SW480 (cell line): Measurements from ENCODE around the gene MGP.

Experiments
- DNase-seq: peaks from one replicate; pipeline ENCODE4 v3.0.0-alpha.2; 2016; ENCODE audit warnings: low spot score

MGP gene

DNA sequence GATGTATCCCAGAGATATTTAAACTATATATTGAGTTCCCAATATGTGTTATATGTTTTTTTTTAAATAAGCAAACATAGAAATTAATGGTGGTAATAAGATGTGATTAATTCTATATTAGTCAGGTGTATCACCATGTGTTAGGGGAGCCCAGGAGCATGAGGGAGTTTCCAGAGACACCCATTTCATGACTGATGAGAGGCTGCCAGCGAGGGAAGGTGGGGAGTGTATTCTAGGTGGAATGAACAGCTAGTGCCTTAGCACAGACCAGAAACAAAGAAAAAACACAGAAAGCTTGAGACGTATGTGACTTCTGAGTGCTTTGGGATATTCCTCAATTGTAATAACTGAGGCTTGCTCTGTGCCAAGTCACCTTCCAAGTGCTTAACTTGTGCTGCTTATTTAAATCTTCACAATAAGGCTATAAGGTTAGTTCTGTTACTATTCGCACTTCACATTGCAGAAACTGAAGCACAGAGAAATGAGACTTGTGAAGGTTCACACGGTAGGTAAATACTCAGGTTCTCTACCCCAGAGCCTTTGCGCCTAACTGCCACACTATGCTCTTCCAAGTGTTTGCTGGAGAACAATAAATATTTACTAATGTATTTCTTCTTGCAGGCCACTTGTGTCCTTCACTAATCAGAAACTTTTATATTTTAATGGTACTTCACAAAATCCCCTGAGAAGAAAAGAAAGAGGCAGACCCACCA, 17.9 kb upstream of the MGP start:
- DNase-seq = no peak

DNA sequence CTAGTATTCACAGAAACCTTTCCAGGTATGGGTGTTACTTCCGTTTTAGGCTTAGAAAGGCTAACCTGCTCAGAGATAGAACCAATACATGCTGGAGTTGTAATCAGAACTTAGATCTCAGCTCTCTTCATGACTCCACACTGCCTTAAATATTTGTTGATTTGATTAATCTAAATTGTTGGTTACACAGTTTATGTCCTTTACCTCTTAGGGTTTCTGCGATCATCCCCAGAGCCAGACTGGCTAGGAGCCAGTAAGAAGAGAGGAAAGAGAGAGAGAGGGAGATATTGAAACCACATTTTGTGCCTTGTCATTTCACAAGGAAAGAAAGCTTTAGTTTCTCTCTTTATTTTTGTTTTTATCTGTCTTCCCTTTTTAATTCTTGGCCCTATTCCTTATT, 16.8 kb upstream of the MGP start:
- DNase-seq = no peak

GRCh38 chr12:14901228-14901562, 15.5 kb upstream of the MGP start:
- no peak for DNase-seq

- DNase-seq = no peak
Measured at GRCh38 chr12:14900521-14901227, 15.0 kb upstream of the MGP start.

DNA sequence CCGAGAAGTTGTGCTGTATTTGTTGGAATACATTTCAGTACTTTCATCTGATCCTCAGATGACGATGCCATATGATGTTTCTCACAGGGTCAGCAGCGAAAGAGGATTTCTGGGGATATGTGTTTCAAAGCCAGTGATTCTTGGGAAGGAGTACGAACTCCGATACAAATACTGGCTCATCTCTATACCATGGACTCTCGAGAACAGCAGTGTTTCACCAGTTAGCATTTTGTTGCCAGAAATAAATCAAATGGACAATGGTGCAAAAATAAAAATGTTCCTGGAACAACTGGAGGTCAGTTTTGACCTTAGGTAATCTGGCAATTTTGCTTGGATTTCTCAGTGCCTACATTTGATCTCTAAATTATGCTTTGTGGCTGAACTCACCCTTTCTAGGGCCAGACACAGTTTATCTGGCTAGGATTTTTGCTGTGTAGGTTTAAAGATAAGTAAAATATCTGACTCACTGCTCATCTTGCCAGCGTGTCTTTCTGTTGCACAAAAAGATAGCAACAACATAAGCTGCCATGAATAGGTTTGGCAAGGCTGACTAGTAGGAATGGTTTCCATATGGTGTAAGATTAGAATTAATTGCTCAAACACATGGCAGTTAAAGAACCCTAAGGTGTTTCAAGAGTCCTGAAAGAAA, 11.0 kb upstream of the MGP start:
- no peak for DNase-seq

- no peak for DNase-seq
Measured at GRCh38 chr12:14893506-14894250, 8.0 kb upstream of the MGP start.

DNA sequence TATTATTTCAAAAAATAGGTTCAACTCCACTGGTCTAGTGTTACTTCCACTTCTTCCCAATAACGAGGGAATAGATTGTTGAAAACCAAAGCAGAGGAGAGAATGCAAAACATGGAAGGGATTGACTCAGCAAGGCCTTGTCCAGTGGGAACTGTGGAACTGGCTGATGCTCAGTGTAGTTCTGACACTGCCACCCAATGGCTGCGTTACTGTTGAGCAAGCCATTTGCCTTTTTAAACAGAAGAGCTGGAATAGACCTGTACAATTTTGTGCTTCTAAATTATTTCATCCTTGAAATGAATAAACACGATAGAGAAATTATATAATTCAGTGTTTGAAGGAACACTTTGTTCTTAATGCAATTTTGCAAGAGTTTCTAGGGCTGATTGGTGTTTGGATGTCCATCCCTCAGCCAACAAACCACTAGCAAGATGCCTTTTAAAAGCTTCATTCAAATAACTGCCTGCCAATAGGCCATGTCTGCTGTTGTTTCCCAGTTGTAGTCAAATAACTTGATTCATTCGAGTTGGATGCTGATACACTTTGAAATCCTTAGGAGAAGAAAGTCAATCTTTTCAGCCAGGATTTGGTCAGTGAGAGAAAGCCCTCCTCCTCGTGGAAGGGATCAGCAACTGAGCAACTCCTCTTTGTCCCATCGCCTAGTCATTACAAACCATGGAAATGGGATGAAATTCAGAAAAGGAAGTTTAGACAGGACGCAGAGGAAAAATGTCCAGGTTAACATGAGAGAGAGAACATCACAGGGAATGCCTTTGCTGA, 7.3 kb upstream of the MGP start:
- no peak for DNase-seq

- DNase-seq = no peak
Measured at GRCh38 chr12:14890701-14891100, 5.0 kb upstream of the MGP start.

- no peak for DNase-seq
Measured at GRCh38 chr12:14886271-14886670, 617 bp upstream of the MGP start.

DNA sequence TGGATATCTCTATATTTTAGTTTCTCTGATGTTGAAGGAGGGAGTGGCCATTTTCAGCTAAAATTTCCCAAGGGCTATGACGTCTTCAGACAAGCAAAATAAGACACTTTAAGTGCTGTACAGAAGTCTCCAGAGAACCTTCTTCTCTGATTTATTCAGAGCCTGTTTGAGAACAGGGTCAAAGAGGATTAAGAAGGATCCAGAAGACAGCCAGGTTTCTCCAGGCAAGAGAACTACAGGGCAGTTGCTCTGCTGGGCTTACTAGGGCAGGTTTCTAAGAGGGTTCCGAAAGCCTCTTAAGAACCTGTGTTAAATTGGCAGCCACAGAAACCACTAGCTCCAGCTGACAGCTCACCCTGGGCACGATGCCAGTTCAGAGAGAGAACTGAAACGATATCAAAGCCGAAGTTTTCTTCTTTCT, 1.2 kb downstream of the MGP start:
- peak; percentile 56 for DNase-seq

DNA sequence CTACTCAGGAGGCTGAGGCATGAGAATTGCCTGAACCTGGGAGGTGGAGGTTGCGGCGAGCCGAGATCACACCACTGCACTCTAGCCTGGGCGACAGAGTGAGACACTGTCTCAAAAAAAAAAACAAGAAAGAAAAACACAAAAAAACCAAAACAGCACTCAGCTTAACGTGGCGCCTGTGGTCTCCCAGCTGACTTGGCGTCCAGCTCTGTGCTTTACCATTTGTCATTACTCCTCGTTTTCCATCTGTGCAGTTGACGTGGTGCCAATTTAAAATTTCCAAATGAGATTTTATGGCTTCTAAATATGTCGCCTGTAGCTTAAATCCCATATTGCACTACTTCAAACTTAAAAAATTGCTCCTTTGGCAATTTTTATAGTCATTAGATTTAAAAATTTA, 2.0 kb downstream of the MGP start:
- DNase-seq = no peak

DNA sequence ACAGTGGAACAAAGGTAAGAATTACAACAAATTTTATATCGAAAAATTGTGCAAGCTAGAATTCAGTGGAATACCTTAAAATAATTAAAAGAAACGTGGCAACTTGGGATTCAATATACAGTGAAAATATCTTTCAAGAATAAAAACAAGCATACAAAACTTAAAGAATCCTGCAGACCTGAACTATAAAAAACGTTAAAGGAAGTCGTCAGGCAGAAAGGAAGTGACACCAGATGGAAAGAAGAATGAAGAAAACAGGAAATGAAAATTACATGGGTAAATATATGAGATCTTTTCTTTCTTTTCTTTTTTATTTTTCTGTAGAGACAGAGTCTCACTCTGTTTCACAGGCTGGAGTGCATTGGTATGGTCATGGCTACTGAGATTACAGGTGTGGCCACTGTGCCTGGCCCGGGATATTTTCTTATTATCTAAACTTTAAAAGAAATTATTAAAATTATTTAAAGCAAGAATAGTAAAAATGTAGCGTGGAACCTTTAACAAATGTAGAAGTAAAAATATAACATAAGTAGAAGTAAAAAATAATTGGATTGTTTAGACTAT, 4.7 kb downstream of the MGP start:
- no peak for DNase-seq

GRCh38 chr12:14879222-14879933, 6.3 kb downstream of the MGP start:
- DNase-seq = no peak

DNA sequence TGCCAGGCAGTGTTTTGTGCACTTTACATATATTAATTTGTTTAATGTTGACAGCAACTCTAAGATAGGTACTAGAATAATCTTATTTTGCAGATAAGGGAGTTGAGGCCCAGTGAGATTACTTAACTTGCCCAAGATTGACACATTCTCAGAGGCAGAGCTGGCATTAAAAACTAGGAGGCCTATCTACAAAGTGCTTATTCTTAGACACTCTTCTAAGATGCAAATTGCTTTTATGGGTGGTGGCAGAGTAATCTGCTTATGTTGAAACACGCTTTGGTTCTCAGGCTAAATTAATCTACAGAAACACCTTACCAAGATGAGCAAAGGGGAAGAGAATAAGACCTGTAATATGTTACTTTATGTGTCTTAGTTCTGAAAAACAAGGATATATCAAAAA, 7.2 kb downstream of the MGP start:
- DNase-seq = no peak

DNA sequence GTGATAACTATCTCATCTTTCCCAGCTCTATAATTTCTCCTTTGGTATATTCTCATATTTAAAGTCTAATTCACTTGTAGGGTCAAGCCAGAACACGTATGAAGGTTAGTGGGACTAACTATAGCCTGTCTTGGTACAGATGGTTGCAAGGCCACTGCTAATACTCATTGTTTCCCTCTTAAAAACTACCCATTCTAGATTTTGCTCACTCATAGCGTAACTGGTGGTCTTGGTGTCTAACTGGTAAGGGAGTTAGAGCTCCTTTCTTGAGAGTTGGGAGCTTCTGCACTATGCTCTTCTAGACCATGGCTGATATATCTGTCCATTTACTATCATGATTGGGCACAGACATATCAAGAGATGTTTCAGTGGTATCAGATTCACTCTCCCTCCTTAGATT, 8.8 kb downstream of the MGP start:
- DNase-seq = no peak

DNA sequence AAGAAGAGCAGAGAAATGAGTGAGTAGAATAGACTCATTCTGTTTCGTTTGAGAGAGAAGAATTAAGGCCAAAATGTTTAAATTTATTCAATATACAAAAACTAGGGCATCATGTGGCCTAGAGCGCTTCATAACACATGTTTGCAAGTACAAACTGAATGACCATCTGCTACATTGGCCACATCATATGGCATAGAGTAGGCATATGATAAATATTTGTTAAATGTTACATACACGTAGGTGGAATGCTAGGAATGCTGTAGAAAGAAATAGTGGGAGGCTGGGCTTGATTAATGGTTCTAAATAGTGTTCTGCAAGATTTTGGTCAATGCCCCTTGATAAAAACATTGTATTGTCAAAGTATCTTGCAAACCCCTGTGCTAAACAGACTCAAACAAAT, 10.8 kb downstream of the MGP start:
- DNase-seq = no peak

GRCh38 chr12:14873440-14874185, 12.0 kb downstream of the MGP start:
- DNase-seq = no peak

DNA sequence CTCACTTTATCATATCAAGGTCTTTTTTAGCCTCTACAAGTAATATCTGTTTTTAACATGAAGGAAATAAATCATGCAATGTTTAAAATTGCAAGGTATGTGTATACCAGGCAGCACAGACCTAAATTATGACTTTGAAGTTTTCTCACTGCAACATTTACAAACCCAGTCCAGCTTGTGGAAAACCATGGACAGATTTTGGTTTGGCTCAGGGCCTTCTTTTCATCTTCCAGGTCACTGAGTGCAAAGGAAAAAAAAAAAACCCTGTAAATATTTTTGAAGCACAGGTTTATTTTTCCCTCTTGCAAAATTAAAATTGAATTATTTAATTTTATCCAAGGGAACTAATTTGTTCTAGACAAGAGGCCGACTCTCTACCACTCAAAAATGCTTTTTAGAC, 13.8 kb downstream of the MGP start:
- no peak for DNase-seq

DNA sequence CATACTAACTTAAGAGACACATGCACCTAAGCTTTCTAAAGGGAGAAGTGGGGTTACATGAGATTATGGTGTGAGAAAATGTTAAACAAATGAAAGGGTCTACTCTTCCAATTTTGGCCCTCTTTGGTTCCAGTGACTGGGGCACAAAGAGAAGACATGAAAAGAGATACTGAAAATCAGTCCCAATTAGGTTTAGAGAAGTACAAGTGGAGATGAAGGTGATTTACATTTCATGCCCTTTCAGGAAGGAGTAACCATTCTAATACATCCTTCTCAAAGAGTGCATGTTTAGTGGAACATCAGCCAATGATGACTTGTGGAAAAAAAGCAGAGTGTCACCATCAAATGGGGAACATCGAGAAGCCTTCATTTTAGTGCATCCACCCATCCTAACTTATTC, 14.4 kb downstream of the MGP start:
- no peak for DNase-seq

- DNase-seq = no peak
Measured at GRCh38 chr12:14868916-14869506, 16.6 kb downstream of the MGP start.
